T-helper 2 cell treated with Interferon-gamma antibody and Interleukin-4, amounts not matched to agents 100 ng/mL and 5 ng/mL, for 36 hours (primary cell): ENCODE data around the gene B3GAT3. TPM values are rescaled to one million over a fixed set of nuclear protein-coding genes. Genes with fewer than 3 reads are reported as not detected.
"Not testable (repeated sequence)": the region's sequence is repeated elsewhere in the genome, so short reads cannot be mapped to it uniquely, and the experiment has no call there.

Experiments
- intact Hi-C: fragments of 100-400 bp; cut with micrococcal nuclease; formaldehyde crosslinking; loops from one replicate; pipeline ENCODE4 v1.15.1; 2023
- total RNA-seq: library from RNA; stranded (reverse); gene quantifications from 2 replicates; pipeline ENCODE4 v1.2.3, GENCODE V29; 2022

B3GAT3 gene
- total RNA-seq, 1 donor from 2014 or later = 65.4 TPM

DNA sequence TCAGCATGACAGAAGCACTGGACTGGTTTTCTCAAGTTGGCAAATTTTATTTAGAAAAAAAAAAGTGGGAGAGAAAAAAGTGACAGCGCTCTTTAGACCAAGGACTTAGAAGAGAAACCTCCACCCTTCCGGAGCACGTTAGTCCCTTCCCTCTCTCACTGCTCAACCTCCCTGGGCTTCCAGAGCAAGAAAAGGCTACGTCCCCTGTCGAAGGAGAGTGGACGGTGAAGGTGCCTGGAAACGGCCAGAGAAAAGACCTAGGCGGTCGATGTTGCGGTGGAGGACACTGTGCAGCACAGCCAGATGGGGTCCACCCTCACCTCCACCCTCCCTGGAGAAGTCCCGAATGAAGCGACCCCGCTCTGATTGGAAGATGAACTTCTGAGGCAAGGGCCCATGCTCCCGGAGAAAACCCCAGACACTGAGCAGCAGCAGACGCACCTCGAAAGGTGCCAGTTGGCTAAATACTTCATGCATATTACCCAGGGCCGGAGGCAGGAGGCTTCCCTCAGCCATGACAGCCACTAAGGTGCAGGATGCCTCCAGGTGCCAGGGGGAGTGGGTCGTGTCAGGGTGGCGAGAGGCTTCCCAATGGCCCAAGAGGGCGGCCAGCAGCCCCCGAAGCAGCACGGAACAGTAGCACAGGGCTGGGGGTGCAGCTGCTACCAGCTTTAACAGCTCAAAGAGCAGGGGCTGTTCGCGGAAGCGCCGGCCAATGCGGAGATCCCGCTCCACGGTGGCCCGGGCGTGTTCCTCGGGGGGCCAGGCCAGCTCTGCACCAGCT, 25.2 kb upstream of the B3GAT3 start:
- intact Hi-C loops = loop anchor here (1.0 to 2.0 kb wide), 4 partner anchors 18 to 82 kb away; partner anchors contain the start of genes C11orf98, CSKMT and TTC9C

DNA sequence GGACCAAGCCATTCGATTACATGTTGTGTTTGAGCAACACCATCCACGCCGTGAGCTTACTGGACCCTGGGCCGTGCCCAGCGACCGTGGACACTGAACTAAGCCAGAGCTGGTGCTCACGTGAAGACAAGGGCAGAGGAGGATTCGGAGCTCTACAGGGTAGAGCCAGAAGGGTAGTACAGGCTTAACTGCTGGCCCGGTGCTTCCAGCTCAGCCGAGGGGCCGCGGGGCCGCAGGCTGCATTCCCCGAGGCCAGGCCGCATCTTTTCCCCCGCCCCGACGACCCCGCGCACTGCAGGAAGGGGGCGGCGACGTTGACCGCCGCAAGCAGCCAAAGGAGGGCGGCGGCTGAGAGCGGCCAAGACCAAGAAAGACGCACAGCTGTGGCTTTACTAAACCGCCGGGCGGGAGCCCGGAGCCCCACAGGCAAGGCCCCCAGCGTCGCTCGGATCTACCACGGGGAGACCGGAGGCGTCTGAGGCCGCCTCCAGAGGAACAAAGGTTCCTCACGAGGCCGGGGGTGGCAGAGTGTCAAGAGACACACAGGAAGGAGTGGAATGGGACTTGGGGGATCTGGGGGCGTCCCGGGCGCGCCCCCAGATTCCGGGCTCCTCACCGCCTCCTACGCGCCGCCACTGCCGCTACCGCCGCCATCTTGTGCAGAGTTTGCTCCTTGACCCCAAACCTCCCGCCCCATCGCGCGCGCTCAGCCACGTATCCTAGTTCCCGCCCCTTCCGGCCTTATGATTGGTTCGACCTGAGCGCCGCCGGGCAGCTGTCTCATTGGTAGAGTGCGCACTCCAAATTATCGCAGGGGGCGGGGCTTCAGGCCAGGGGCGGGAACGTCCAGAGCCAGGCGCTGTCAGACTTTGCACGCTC, 24.4 kb upstream of the B3GAT3 start, which contains the start of gene GANAB:
TSS of gene GANAB (minus strand) at position 668 of the 879 bp plus-strand sequence. CDS start at position 654, 14 bp downstream.
- intact Hi-C loops = loop anchor here (1.0 to 2.0 kb wide), 4 partner anchors 19 to 83 kb away; partner anchors contain the start of genes C11orf98, CSKMT and TTC9C

DNA sequence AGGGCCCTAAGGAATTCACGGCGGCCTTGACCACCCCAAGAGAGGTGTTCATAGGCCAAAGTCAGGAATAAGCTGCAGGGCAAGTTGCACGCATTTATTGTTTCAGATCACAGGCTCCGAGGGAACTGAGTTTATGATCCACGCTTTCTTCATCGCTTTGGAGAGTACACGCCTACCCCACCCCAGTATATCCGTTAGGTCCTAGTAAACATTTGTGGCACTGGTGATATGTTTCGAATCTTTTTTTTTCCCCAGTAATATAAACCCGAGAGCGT, 23.8 kb upstream of the B3GAT3 start:
- intact Hi-C loops = no loop called here

DNA sequence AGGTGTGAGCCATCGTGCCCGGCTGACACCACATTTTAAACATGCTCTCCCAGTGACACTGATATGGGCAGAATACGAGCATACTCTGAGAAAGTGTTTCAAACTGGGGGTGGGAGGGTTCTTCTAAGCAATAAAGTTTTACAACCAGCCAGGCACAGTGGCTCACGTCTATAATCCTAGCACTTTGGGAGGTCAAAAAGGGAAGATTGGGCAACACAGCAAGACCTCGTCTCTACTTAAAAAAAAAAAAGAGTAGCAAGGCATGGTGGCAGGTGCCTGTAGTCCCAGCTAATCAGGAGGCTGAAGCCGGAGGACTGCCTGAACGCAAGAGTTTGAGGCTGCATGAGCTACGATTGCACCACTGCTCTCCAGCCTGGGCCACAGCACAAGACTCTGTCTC, 22.4 kb upstream of the B3GAT3 start:
- intact Hi-C loops = no loop called here

DNA sequence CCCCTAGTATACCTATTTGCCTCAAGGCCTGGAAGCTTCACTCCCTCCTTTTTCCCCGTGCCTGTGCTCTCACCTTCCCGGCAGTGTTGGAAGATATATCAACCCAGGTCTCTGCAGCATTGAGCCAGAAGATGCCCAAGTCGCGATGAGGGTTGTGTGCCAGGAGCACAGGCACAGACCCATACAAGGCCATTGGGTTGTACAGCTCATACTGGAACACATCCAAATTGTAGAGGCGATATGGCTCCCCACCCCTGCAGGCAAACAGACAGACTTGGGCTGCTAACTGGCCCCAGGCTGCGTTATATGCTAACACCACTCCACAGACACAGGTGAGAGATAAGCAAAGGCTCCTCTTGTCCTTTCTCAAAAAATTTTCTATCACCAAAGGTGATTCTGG, 10.7 kb upstream of the B3GAT3 start:
- intact Hi-C loops = no loop called here

DNA sequence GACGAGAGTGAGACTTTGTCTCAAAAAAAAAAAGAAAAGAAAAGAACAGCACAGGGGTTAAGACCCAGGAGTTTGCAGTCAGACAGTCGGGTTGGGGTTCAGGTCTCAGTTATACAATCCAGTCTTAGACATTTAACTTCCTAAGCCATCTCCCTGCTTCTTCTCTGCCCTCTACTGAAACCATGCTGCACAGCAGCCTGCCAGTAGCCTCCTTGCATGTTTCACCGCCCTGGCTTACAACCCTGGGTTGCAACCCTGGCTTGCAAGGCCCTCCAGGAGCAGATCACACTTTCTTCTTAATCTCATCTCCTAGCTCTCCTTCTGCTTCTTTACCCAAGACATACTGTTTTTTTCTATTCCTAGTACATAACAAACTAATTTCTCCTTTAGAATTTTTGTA, 5.9 kb upstream of the B3GAT3 start:
- intact Hi-C loops = no loop called here

DNA sequence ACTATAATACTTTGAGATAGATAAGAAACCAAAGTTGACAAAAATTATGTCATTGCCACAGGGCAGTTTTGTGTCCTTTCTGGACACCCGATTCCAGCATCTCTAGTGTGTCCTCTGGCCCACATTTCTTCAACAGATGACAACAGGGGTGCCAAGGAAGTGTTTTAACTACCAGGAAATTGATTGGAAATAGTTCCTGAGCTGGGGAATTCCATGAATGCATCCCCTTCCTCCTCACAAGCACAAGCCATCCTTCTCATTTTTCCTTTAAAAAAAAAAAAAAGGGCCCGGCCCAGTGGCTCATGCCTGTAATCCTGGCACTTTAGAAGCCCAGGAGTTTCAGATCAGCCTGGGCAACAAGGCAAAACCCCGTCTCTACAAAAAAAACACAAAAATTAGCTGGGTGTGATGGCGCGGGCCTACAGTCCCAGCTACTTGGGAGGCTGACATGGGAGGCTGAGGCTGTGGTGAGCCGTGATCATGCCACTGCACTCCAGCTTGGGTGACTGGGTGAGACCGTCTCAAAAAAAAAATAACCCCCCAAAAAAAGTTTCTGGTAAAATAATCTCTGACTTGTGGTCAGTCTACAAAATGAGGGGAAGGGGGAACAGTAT, 797 bp upstream of the B3GAT3 start:
- intact Hi-C loops = loop anchor here (1.0 to 2.0 kb wide), 3 partner anchors 23 to 42 kb away; partner anchors contain the start of genes C11orf98, CSKMT and GANAB

DNA sequence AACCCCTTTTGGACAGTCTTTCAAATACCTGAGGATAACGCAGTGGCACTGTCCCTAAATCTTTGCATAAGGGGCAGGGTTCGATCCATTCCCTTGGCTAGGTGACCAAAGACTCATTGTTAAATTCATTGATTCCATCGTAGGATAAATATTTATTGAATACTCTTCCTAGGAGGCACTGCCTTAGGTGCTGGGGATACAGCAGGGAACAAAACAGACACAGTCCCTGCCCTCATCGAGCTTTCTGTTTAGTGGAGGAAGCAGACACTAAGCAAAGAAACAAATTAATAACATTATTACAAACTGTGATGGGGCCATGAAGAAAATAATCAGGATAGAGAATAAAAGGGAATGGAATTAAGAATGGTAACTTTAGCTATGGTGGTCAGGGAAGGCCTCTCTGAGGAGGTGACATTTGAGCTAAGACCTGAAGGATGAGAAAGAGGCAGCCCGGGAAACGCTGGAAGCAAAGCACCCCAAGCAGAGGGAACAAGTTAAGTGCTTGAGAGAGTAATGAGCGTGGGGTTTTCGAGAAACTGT, 689 bp downstream of the B3GAT3 start:
- intact Hi-C loops = loop anchor here (2.0 kb wide), 1 partner anchor 30 kb away; the partner anchor contains the start of gene TUT1

DNA sequence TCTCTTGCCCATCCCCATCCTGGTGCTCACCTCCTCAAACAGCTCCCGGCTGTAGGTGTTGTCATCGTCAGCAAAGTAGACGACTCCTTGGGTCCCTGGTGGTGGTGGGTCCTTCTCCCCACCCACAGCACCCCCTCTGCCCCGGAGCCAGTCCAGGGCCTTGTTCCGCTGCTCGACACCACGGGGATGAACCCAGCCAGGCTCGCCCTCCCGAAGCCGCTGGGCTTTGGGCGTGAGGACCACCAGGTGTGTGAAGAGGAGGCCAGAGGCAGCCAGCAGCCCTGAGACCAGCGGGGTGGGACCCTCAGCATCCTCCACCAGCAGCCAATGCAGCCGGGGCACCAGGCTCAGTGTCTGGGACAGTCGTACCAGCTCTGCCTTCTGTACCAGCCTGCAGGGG, 4.8 kb downstream of the B3GAT3 start:
- intact Hi-C loops = not testable (repeated sequence)

DNA sequence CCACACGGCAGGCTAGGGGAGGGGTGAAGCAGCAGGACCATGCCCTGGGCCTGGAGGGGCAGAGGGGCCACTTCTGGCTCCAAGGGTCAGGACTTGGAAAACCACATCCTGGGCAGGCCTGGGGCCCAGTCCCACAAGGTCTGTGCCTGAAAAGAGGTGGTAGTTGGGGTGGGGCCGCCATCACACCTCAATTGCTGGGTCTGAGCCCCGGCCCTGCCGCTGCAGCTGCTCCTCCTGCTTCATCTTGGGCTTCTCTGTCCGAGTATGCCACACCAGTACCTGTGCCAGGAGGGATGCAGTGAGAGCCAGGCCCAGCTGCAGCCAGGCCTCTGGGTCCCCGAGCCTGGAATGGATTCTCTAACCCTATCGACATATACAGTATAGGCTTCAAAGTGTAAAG, 6.3 kb downstream of the B3GAT3 start:
- intact Hi-C loops = no loop called here

DNA sequence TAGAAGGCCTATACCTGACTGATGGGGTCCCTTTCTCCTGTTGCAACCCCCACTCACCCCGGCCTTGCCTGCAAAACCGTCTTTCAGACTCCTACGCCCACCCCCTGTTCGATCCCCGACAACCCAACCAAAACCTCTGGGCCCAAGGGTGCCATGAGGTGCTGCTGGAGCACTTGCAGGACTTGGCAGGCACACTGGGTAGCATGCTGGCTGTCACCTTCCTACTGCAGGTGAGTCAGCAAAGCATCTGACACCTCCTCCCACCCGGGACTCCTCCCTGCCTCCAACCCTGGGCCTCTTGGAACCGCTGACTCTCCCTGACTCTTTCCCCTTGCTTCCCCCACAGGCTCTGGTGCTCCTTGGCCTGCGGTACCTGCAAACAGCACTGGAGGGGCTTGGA, 7.5 kb downstream of the B3GAT3 start:
- intact Hi-C loops = loop anchor here (5.0 kb wide), 1 partner anchor 158 kb away; the partner anchor contains the start of gene TAF6L

DNA sequence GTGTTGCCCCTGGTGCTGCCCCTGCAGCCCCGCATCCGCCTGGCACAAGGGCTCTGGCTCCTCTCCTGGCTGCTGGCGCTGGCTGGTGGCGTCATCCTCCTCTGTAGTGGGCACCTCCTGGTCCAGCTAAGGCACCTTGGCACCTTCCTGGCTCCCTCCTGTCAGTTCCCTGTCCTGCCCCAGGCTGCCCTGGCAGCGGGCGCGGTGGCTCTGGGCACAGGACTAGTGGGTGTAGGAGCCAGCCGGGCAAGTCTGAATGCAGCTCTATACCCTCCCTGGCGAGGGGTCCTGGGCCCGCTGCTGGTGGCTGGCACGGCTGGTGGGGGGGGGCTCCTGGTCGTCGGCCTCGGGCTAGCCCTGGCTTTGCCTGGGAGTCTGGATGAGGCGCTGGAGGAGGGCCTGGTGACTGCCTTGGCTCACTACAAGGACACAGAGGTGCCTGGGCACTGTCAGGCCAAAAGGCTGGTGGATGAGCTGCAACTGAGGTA, 8.5 kb downstream of the B3GAT3 start:
- intact Hi-C loops = loop anchor here (2.0 to 5.0 kb wide), 3 partner anchors 39 to 159 kb away; partner anchors contain the start of genes C11orf98, CSKMT, INTS5 and TAF6L

DNA sequence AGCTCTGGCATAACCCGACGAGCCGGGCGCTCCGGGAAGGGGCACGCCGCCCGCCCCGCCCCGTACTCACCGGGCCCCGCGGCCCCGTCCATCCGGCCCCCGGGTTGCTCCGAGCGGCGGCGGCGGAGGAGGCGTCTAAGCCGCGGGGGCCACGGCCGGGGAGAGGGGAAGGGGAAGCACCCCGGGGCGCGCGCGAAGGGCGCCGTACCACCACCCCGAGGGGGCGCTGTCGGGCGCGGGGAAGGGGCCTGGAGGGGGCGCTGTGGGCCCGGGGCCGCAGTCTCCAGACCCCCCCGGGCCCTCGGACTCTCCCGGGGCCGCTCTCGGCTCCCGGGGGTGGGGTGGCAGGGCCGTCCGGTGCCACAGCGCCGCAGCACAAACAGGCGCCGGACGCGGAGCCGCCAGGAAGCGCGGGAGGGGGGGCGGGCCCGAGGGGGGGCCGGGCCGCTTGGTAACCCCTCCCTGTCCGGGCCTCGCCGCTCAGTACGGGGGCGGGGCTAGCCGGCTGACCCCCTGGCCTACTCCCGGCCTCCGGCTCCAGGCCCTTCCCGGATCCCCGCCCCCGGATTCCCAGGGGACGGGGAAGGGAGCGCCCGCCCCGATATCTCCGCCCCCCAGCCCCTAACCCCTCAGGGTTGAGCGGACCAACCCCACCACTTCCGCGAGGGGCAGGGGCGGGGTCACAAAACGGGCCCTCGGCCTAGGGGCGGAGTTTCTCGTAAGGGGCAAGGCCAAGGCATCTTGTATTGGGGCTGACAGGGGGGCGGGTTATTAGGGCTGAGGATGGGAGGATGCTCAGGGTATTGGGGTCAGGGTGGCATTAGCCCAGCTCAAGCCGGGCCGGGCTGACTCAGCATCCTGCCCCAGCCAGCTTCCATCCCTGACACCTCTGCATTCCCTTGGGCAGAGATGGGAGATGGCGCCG, 9.2 kb downstream of the B3GAT3 start, which contains the start of the genes EML3 and ROM1:
TSS of gene EML3 (minus strand) at position 410 of the 925 bp plus-strand sequence. CDS start at position 92, 318 bp downstream.
TSS of gene ROM1 (plus strand) at position 892 of the 925 bp plus-strand sequence. CDS start at position 917, 25 bp downstream.
- intact Hi-C loops = loop anchor here (1.0 to 5.0 kb wide), 5 partner anchors 10 to 160 kb away; partner anchors contain the start of genes C11orf98, CSKMT, INTS5 and TAF6L

DNA sequence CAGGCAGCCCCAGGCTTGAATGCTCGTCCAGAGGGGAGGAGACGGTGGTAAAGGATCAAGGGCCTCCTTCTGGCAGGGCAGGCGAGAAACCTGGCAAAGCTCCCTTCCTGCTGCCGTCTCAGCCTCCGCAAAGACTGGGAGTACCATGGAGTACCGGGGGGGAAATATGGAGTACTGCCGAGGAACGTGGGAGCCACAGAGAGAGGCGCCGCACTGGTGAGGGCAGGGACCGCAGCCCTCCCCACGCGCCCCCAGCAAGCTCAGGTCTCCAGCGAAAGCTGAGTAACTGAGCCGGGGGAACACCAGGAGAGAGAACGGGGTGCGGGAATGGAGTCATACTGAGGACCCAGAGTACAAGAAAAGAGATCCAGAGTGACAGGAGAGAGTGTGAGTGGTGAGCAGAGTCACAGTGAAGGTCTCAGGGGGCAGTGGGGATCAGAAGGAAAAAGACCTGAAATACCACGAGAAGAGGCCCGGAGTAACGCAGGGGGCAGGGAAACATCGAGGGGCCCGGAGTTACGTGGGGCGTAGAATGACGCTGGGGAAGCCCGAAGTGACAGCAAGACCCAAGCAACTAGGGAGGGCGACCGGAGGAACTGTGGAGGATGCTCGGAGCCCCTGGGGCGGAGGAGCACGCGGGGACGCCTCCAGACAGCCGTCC, 10.0 kb downstream of the B3GAT3 start:
- intact Hi-C loops = loop anchor here (1.0 to 5.0 kb wide), 5 partner anchors 10 to 160 kb away; partner anchors contain the start of genes C11orf98, CSKMT, INTS5 and TAF6L

DNA sequence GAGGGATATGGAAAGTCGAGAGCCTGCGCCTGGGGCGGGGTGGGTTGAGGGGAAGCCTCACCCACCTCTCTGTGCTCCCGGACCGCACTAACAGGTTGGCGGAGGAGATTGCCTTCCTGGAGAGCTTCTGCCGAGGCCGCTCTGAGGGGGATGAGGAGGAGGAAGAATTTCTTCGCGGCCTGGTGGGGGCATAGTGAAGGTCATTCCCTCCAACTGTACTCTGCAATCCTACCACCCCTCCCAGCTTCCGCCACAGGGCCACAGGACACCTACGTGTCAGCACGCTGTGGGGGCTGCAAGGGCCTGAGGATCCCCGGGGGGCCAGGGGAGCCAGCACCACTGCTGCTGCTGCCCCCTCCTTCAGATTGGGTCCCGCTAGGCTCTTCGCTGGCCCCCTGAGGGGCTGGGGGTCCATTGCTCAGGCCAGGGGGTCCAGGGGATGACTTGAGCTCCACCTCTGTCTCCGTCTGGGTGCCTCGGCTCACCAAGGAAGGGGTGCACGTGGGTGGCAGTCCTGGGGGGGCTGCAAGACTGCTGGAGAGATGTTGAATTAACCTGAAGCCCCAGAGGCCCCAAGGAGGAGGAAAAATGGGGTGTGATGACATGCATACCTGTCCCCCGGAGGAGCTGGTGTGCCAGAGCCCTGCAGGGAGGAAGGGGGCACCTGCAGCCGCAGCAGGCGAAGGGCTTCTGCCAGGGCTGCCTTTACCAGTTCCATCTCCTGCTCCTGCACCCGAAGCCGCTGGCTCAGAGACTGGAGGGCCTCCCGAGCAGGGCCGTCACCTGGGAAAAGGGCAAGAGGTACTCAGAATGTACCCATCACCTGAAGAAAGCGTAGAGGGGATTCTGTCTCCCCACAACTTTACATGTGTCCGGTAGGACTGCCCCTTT, 10.7 kb downstream of the B3GAT3 start:
- intact Hi-C loops = loop anchor here (5.0 kb wide), 1 partner anchor 161 kb away; the partner anchor contains the start of gene TAF6L

DNA sequence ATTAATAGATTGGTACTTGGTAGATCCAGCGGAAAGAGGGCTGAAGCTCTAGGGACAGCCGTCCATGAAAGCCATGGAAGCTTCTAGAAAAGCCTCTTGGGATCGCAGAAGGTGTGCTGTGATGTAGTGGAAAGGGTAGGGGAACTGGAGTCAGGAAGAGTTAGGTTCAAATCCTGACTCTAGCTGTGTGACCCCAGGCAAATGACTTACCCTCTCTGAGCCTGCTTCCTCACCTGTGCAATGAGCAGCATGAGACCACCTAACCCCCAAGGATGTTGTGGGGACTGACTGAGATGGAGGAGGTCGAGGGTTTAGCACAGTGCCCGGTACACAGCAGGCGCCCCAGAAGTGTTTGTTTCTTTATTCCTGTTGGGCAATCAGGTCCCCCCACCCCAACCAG, 11.4 kb downstream of the B3GAT3 start:
- intact Hi-C loops = loop anchor here (5.0 kb wide), 1 partner anchor 162 kb away; the partner anchor contains the start of gene TAF6L

DNA sequence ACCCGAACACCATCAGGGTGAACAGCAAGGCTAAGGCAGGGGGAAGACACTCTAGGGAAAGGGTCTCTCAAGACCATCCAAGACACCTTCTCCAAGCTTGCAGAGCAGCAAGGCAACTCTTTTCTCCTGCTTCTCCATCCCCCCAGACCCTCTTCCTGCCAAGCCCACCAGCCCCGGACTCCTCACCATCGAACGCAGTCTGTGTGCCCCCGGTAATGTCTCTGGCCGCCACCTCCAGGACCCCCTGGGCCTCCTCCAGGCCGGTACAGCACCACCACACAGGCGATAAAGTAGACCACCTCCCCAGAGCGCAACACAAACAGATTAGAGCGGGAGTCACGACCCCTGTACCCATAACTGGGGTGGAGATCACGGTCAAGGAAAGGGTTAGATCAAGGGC, 13.0 kb downstream of the B3GAT3 start:
- intact Hi-C loops = no loop called here

DNA sequence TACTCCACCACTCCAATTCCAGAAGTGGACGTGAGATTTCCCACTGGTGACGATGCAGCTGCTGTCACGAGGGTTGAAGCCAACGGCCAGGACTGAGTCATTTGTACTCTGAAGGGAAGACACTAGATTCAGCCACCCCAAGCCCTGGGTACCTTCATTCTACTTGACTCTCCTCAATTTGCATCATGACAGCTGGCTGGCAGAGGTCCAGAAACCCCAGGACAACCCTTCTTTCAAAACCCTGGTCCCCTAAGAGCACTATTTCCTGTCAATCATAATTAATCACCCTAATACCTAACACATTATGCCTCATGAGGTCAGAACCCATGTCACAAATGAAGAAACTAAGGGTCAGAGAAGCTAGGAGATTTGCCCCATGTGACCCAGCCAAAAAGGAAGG, 14.1 kb downstream of the B3GAT3 start:
- intact Hi-C loops = no loop called here
